SK-N-SH treated with all-trans-retinoic acid at 6 μM for 48 hours (cell line): Measurements from ENCODE around the gene PITPNC1.

ENCODE experiments used
- GLIS3 ChIP-seq: fragments of 250-450 bp; sonication (Bioruptor Pico); IDR thresholded peaks from 2 replicates; pipeline ENCODE4 v1.5.0; 2020; ENCODE audit warnings: mild to moderate bottlenecking, moderate library complexity
- PATZ1 ChIP-seq: fragments of 250-450 bp; sonication (Bioruptor Pico); IDR thresholded peaks from 2 replicates; pipeline ENCODE4 v1.8.0; 2020; ENCODE audit warnings: mild to moderate bottlenecking, moderate library complexity, borderline replicate concordance
- PPARA ChIP-seq: fragments of 250-450 bp; sonication (Bioruptor Pico); IDR thresholded peaks from 2 replicates; pipeline ENCODE4 v1.5.0; 2020; ENCODE audit warnings: mild to moderate bottlenecking, borderline replicate concordance
- RARB ChIP-seq: fragments of 250-450 bp; sonication (Bioruptor Pico); IDR thresholded peaks from 2 replicates; pipeline ENCODE4 v1.8.0; 2021; ENCODE audit warnings: mild to moderate bottlenecking, moderate library complexity
- ZC3H10 ChIP-seq: fragments of 250-450 bp; sonication (Bioruptor Pico); IDR thresholded peaks from 2 replicates; pipeline ENCODE4 v1.5.1; 2021; ENCODE audit warnings: mild to moderate bottlenecking, moderate library complexity
- ZFP30 ChIP-seq: fragments of 450-650 bp; formaldehyde crosslinking; IDR thresholded peaks from 2 replicates; pipeline ENCODE4 v1.5.0; 2022; ENCODE audit warnings: mild to moderate bottlenecking, moderate library complexity
- ZNF70 ChIP-seq: fragments of 450-650 bp; formaldehyde crosslinking; IDR thresholded peaks from 2 replicates; pipeline ENCODE4 v1.5.0; 2020; ENCODE audit warnings: mild to moderate bottlenecking, moderate library complexity

GRCh38 chr17:67623767-67624166, 246.7 kb downstream of the PITPNC1 start:
- TF ChIP-seq ZFP30 = no peak
- TF ChIP-seq GLIS3 (CRISPR knock-in tag) = no peak
- no peak for TF ChIP-seq PATZ1
- no peak for TF ChIP-seq PPARA
- no peak for TF ChIP-seq ZNF70 (CRISPR knock-in tag)
- no peak for TF ChIP-seq ZC3H10 (CRISPR knock-in tag)
- no peak for TF ChIP-seq RARB (CRISPR knock-in tag)
